HFF-Myc (cell line): ENCODE results near the gene AFAP1L2.

ENCODE experiments used
- DNase-seq: peaks from one replicate; pipeline ENCODE4 v3.0.0-alpha.2; 2011; ENCODE audit warnings: low read depth; ENCODE audit errors: extremely low read depth
- H3K4me3 ChIP-seq: replicated peaks from 2 replicates; pipeline ENCODE4 v1.5.1; 2011; ENCODE audit warnings: low read depth, mild to moderate bottlenecking, control low read depth, low read length
- CTCF ChIP-seq: IDR thresholded peaks from 2 replicates; pipeline ENCODE4 v1.5.1; 2012; ENCODE audit warnings: mild to moderate bottlenecking, low read depth, low read length, control low read depth; ENCODE audit errors: missing control alignments

Gene AFAP1L2

GRCh38 chr10:114332301-114333192 is 71.8 kb downstream of the AFAP1L2 start:
- H3K4me3 ChIP-seq, result no peak overlapping the region
- TF ChIP-seq CTCF, result no peak
- no peak for DNase-seq

GRCh38 chr10:114329634-114330365 is 74.5 kb downstream of the AFAP1L2 start:
- TF ChIP-seq CTCF, result no peak
- DNase-seq, result no peak
- no peak overlapping the region for H3K4me3 ChIP-seq

GRCh38 chr10:114328874-114329273 is 75.4 kb downstream of the AFAP1L2 start:
- no peak for TF ChIP-seq CTCF
- DNase-seq, result no peak
- no peak overlapping the region for H3K4me3 ChIP-seq

- no peak overlapping the region for H3K4me3 ChIP-seq
- no peak for TF ChIP-seq CTCF
- DNase-seq, result no peak
Observed at GRCh38 chr10:114328441-114328812, 75.9 kb downstream of the AFAP1L2 start.

GRCh38 chr10:114327537-114328440 is 76.5 kb downstream of the AFAP1L2 start:
- DNase-seq, result no peak
- H3K4me3 ChIP-seq, result no peak overlapping the region
- no peak for TF ChIP-seq CTCF

GRCh38 chr10:114326795-114327194 is 77.5 kb downstream of the AFAP1L2 start:
- no peak for DNase-seq
- no peak for TF ChIP-seq CTCF

More at GRCh38 chr10:114326795-114327194, 77.5 kb downstream of the AFAP1L2 start:
- H3K4me3 ChIP-seq, result no peak overlapping the region
